ENCODE measurements around the gene DISC1. TPM values are rescaled to one million over a fixed set of nuclear protein-coding genes. Genes with fewer than 3 reads are reported as not detected.

Gene DISC1
- total and polyA plus RNA-seq, 2 experiments from 2014 or later = 2.1 to 6.5 TPM

GRCh38 chr1:231993968-231994455 is 367.4 kb downstream of the DISC1 start:
- no peaks in the 10 kb centered on the region for H3F3A ChIP-seq (replicated peaks; ENCODE audit: low read depth)
- Mint-ChIP-seq H3K4me3 (no peak overlapping the region), H3K9me3 (no peaks in the 10 kb centered on the region), H3K4me1 (peaks cover 5% of the 10 kb centered on the region; the same call in 2 of the 3 replicates), H3K36me3 (ENCODE audit: low read depth) (no peaks in the 10 kb centered on the region), H3K27ac (no peak overlapping the region), H3K27me3 (ENCODE audit: insufficient read depth, low read depth, poor library complexity) (peaks cover 1% of the 10 kb centered on the region)
- no peaks in the 10 kb centered on the region for H3K36me3 ChIP-seq (ENCODE audit: insufficient read depth)
- ATAC-seq (no peak), DNase-seq (ENCODE audit: low spot score) (no peak)
- H3K9me2 ChIP-seq (ENCODE audit: insufficient read depth) = no peaks in the 10 kb centered on the region
- no peak overlapping the region for H2AFZ ChIP-seq
- no peak overlapping the region for H3K27ac ChIP-seq (ENCODE audit: low read depth)
- H3K4me2 ChIP-seq = no peak overlapping the region
- H3K4me3 ChIP-seq = no peak overlapping the region
- no peaks in the 10 kb centered on the region for H3K27me3 ChIP-seq (ENCODE audit: insufficient read depth)
- no peak for TF ChIP-seq STAT1 (IDR thresholded peaks at IDR 0.05; ENCODE audit: unreplicated experiment)
- no peak for TF ChIP-seq POLR2AphosphoS5 (IDR thresholded peaks at IDR 0.05; ENCODE audit: low read depth)
- no peak for TF ChIP-seq JUNB (IDR thresholded peaks at IDR 0.05; ENCODE audit: unreplicated experiment)
- no peak for TF ChIP-seq CTCF (conservative IDR thresholded peaks at IDR 0.05; ENCODE audit: low read depth in 2 of 2)
- no peak for TF ChIP-seq CREB1 (CRISPR knock-in tag; IDR thresholded peaks at IDR 0.05; ENCODE audit: low read depth)
- no peak for TF ChIP-seq ETS1 (IDR thresholded peaks at IDR 0.05)
- no peak for TF ChIP-seq NANOG (IDR thresholded peaks at IDR 0.05; ENCODE audit: borderline replicate concordance)
- TF ChIP-seq ZNF114 (CRISPR knock-in tag; IDR thresholded peaks at IDR 0.05) = no peak
- TF ChIP-seq REST (IDR thresholded peaks at IDR 0.05; ENCODE audit: unreplicated experiment) = no peak
- H4K20me1 ChIP-seq (replicated peaks; ENCODE audit: insufficient read depth) = no peaks in the 10 kb centered on the region
- H3K4me1 ChIP-seq (ENCODE audit: insufficient read depth) = no peaks in the 10 kb centered on the region
- no peaks in the 10 kb centered on the region for H3K79me2 ChIP-seq (replicated peaks; ENCODE audit: insufficient read depth)

GRCh38 chr1:231998791-231999190 is 372.2 kb downstream of the DISC1 start:
- H3K9me2 ChIP-seq (ENCODE audit: insufficient read depth) = no peaks in the 10 kb centered on the region
- ATAC-seq (no peak), DNase-seq (ENCODE audit: low spot score) (no peak)
- Mint-ChIP-seq H3K36me3 (ENCODE audit: low read depth) (no peaks in the 10 kb centered on the region), H3K9me3 (no peaks in the 10 kb centered on the region), H3K4me1 (no peaks in the 10 kb centered on the region), H3K27me3 (ENCODE audit: insufficient read depth, low read depth, poor library complexity) (peaks cover 1% of the 10 kb centered on the region), H3K27ac (no peak overlapping the region), H3K4me3 (no peak overlapping the region)
- H3K4me3 ChIP-seq = no peak overlapping the region
- H3K4me1 ChIP-seq (ENCODE audit: insufficient read depth) = no peaks in the 10 kb centered on the region
- no peak overlapping the region for H3K27ac ChIP-seq (ENCODE audit: low read depth)
- no peak overlapping the region for H3K4me2 ChIP-seq
- H3K27me3 ChIP-seq (ENCODE audit: insufficient read depth) = no peaks in the 10 kb centered on the region
- H4K20me1 ChIP-seq (replicated peaks; ENCODE audit: insufficient read depth) = no peaks in the 10 kb centered on the region
- no peaks in the 10 kb centered on the region for H3K79me2 ChIP-seq (replicated peaks; ENCODE audit: insufficient read depth)
- no peaks in the 10 kb centered on the region for H3F3A ChIP-seq (replicated peaks; ENCODE audit: low read depth)
- H3K36me3 ChIP-seq (ENCODE audit: insufficient read depth) = no peaks in the 10 kb centered on the region
- H2AFZ ChIP-seq = no peak overlapping the region
- no peak for TF ChIP-seq STAT1 (IDR thresholded peaks at IDR 0.05; ENCODE audit: unreplicated experiment)
- no peak for TF ChIP-seq CREB1 (CRISPR knock-in tag; IDR thresholded peaks at IDR 0.05; ENCODE audit: low read depth)
- TF ChIP-seq EZH2 (IDR thresholded peaks at IDR 0.05; ENCODE audit: low read depth, unreplicated experiment) = no peak
- no peak for TF ChIP-seq ETS1 (IDR thresholded peaks at IDR 0.05)
- TF ChIP-seq POLR2AphosphoS5 (IDR thresholded peaks at IDR 0.05; ENCODE audit: low read depth) = no peak
- no peak for TF ChIP-seq ZNF331 (CRISPR knock-in tag; IDR thresholded peaks at IDR 0.05; ENCODE audit: low read depth)
- no peak for TF ChIP-seq REST (IDR thresholded peaks at IDR 0.05; ENCODE audit: unreplicated experiment)
